HG02678 (cell line): ENCODE results near the gene KAZN.

Experiments
- ATAC-seq: cut with Tn5 transposase; IDR thresholded peaks from one replicate; pipeline ENCODE4 v1.9.1; 2021; ENCODE audit warnings: mild to moderate bottlenecking, moderate library complexity; ENCODE audit not compliant: unreplicated experiment

The KAZN gene

GRCh38 chr1:14667651-14667984, 69.1 kb downstream of the KAZN start:
- no peak for ATAC-seq

GRCh38 chr1:14668538-14668937, 70.1 kb downstream of the KAZN start:
- no peak for ATAC-seq

GRCh38 chr1:14672005-14672404, 73.5 kb downstream of the KAZN start:
- ATAC-seq, result no peak

- no peak for ATAC-seq
These were observed 75.5 kb downstream of the KAZN start for GRCh38 chr1:14674030-14674429.

- no peak for ATAC-seq
These were observed 77.9 kb downstream of the KAZN start for GRCh38 chr1:14676400-14676799.

GRCh38 chr1:14677292-14677971, 78.9 kb downstream of the KAZN start:
- ATAC-seq, result no peak

- ATAC-seq, result no peak
These were observed 79.6 kb downstream of the KAZN start for GRCh38 chr1:14678011-14678638.

GRCh38 chr1:14679027-14679688, 80.7 kb downstream of the KAZN start:
- no peak for ATAC-seq

- ATAC-seq, result no peak
These were observed 82.7 kb downstream of the KAZN start for GRCh38 chr1:14681182-14681581.

GRCh38 chr1:14682941-14683621, 84.6 kb downstream of the KAZN start:
- no peak for ATAC-seq

GRCh38 chr1:14685078-14685477, 86.6 kb downstream of the KAZN start:
- ATAC-seq, result no peak

GRCh38 chr1:14686701-14687100, 88.2 kb downstream of the KAZN start:
- ATAC-seq, result no peak

GRCh38 chr1:14687147-14687546, 88.7 kb downstream of the KAZN start:
- no peak for ATAC-seq

GRCh38 chr1:14689996-14690615, 91.6 kb downstream of the KAZN start:
- ATAC-seq, result no peak

- no peak for ATAC-seq
These were observed 95.5 kb downstream of the KAZN start for GRCh38 chr1:14693949-14694348.

- ATAC-seq, result no peak
These were observed 96.1 kb downstream of the KAZN start for GRCh38 chr1:14694589-14694988.

GRCh38 chr1:14696761-14697160, 98.3 kb downstream of the KAZN start:
- ATAC-seq, result no peak

GRCh38 chr1:14697353-14697752, 98.9 kb downstream of the KAZN start:
- no peak for ATAC-seq

- ATAC-seq, result no peak
These were observed 99.8 kb downstream of the KAZN start for GRCh38 chr1:14698314-14698713.

GRCh38 chr1:14699620-14700019, 101.1 kb downstream of the KAZN start:
- no peak for ATAC-seq

- ATAC-seq, result no peak
These were observed 106.4 kb downstream of the KAZN start for GRCh38 chr1:14704846-14705245.
